Neural cell (in vitro differentiated cells): Measurements from ENCODE around the gene EML5.

Source experiments
- EP300 ChIP-seq: fragments of 450-650 bp; conservative IDR thresholded peaks from 2 replicates; pipeline ENCODE4 v1.6.1; 2014; ENCODE audit warnings: antibody characterized with exemption, mild to moderate bottlenecking, moderate library complexity; ENCODE audit not compliant: poor library complexity, severe bottlenecking
- EZH2 ChIP-seq: fragments of 200-600, 300-800 bp; shearing (Covaris generic), sonication (generic); IDR thresholded peaks from 2 replicates; pipeline ENCODE4 v1.6.1; 2014; ENCODE audit warnings: antibody characterized with exemption, low read length, borderline replicate concordance, mild to moderate bottlenecking; ENCODE audit not compliant: insufficient read depth, poor library complexity, severe bottlenecking
- MXI1 ChIP-seq: fragments of 450-650 bp; conservative IDR thresholded peaks from 2 replicates; pipeline ENCODE4 v1.6.1; 2014; ENCODE audit warnings: antibody characterized with exemption, mild to moderate bottlenecking; ENCODE audit not compliant: poor library complexity, severe bottlenecking
- POLR2AphosphoS5 ChIP-seq: IDR thresholded peaks from 2 replicates; pipeline ENCODE4 v1.6.1; 2012
- RAD21 ChIP-seq: fragments of 450-650 bp; conservative IDR thresholded peaks from 2 replicates; pipeline ENCODE4 v1.6.1; 2014; ENCODE audit warnings: antibody characterized with exemption, mild to moderate bottlenecking, moderate library complexity
- TF ChIP-seq, protein P1 (sequence below): fragments of 450-650 bp; IDR thresholded peaks from 2 replicates; pipeline ENCODE4 v1.5.1; 2014; ENCODE audit warnings: antibody characterized with exemption, mild to moderate bottlenecking, moderate library complexity; ENCODE audit not compliant: poor library complexity, severe bottlenecking

- TF ChIP-seq MXI1: no peak
- TF ChIP-seq, protein P1, sequence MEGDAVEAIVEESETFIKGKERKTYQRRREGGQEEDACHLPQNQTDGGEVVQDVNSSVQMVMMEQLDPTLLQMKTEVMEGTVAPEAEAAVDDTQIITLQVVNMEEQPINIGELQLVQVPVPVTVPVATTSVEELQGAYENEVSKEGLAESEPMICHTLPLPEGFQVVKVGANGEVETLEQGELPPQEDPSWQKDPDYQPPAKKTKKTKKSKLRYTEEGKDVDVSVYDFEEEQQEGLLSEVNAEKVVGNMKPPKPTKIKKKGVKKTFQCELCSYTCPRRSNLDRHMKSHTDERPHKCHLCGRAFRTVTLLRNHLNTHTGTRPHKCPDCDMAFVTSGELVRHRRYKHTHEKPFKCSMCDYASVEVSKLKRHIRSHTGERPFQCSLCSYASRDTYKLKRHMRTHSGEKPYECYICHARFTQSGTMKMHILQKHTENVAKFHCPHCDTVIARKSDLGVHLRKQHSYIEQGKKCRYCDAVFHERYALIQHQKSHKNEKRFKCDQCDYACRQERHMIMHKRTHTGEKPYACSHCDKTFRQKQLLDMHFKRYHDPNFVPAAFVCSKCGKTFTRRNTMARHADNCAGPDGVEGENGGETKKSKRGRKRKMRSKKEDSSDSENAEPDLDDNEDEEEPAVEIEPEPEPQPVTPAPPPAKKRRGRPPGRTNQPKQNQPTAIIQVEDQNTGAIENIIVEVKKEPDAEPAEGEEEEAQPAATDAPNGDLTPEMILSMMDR: no peak
- TF ChIP-seq EP300: no peak
- no peak for TF ChIP-seq EZH2
- no peak for TF ChIP-seq POLR2AphosphoS5
- no peak for TF ChIP-seq RAD21
Observed at GRCh38 chr14:88584451-88584850, 208.3 kb downstream of the EML5 start.
